ENCODE results near the gene MED10.

DNA sequence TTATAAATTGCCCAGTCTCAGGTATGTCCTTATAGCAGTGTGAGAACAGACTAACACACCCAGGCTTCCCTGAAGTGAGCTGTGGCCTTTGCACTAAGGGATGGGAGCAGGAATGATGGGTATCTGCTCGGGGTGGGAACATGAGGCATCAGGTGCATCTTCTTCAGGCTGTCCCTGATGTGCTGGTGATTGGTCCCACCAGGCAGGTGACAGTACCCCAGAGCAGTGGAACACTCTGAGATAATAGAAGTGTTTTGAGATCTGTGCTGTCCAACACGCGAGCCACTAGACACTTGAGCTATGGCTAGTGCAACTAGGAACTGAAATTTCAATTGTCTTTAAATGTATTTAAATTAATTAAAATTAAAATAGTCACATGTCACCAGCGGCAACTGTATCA lies 12.8 kb upstream of the MED10 start:
- TF ChIP-seq EZH2phosphoT487 (IDR thresholded peaks at IDR 0.05; ENCODE audit: borderline replicate concordance, low read depth) = no peak
- no peak for TF ChIP-seq CTCF (IDR thresholded peaks at IDR 0.05)
- TF ChIP-seq POLR2AphosphoS5 (IDR thresholded peaks at IDR 0.05; ENCODE audit: low read depth, low read length) = no peak
- no peak for TF ChIP-seq USF1 (IDR thresholded peaks at IDR 0.05; ENCODE audit: borderline replicate concordance, low read depth)
- no peak for TF ChIP-seq REST (IDR thresholded peaks at IDR 0.05; ENCODE audit: low read depth, low read length)

Measured in SK-N-SH (cell line).